Left lung (tissue), 10 donors: ENCODE measurements around the gene MGST3. TPM values are rescaled to one million over a fixed set of nuclear protein-coding genes. Genes with fewer than 3 reads are reported as not detected.
"Not testable (repeated sequence)": the region's sequence is repeated elsewhere in the genome, so short reads cannot be mapped to it uniquely, and the experiment has no call there.

Experiments
- ATAC-seq: fragments of 200-7000 bp; cut with Tn5 transposase; one replicate; pipeline ENCODE4 v1.9.1; 2020; ENCODE audit warnings: moderate library complexity
- DNase-seq, 4 donors: peaks; one replicate each; pipeline ENCODE4 v3.0.0-alpha.2; 2013 to 2020
- H3K27ac ChIP-seq, 2 donors: fragments of 200-600 bp; sonication (generic) in 1 of 2; one replicate each; pipeline versions ENCODE4 v1.5.0 to v1.8.0; 2020 to 2021
- H3K27me3 ChIP-seq, 2 donors: fragments of 200-600 bp; sonication (generic) in 1 of 2; one replicate each; pipeline versions ENCODE4 v1.5.0 to v1.8.0; 2020 to 2021
- H3K36me3 ChIP-seq, 2 donors: fragments of 200-600 bp; sonication (generic) in 1 of 2; one replicate each; pipeline versions ENCODE4 v1.5.0 to v1.8.0; 2020 to 2021
- H3K4me1 ChIP-seq, 2 donors: fragments of 200-600 bp; one replicate each; pipeline ENCODE4 v1.8.0; 2021
- H3K4me3 ChIP-seq, 2 donors: fragments of 200-600 bp; sonication (generic) in 1 of 2; one replicate each; pipeline versions ENCODE4 v1.5.0 to v1.8.0; 2020 to 2021; ENCODE audit warnings: mild to moderate bottlenecking in 1 of 2
- H3K9me3 ChIP-seq, 2 donors: fragments of 200-600 bp; sonication (generic) in 1 of 2; one replicate each; pipeline versions ENCODE4 v1.5.0 to v1.8.0; 2020 to 2021
- CTCF ChIP-seq, 2 donors: fragments of 200-600 bp; sonication (generic) in 1 of 2; IDR thresholded peaks; one replicate each; pipeline versions ENCODE4 v1.5.0 to v1.8.0; 2021; ENCODE audit warnings: antibody characterized with exemption in 2 of 2
- intact Hi-C, 2 donors: fragments of 100-400 bp; cut with DNase I; formaldehyde crosslinking; loops; one replicate each; pipeline versions ENCODE4 v1.11.2 to v1.14.2; 2022
- polyA plus RNA-seq, 6 donors: library from polyadenylated mRNA; unstranded; fragments of 120-200 nt; gene quantifications; one replicate each; pipeline ENCODE4 v1.2.1, GENCODE V29; 2013; ENCODE audit not compliant: insufficient read length in 6 of 6
- total RNA-seq, 2 donors: library from RNA; stranded (reverse); fragmentation: NEBNext Ultra II Directional; extraction: Animal tissue kit (Norgen Biotek cat#: 25700); gene quantifications; one replicate each; pipeline ENCODE4 v1.2.1, GENCODE V29; 2021
- donor health status: DM: no; HTN: yes; CAD: no.
- donor health status: DM: no; HTN: no; CAD: no.

MGST3 gene
- total and polyA plus RNA-seq, 8 donors: 137 to 217 (median 181) TPM

- peak; percentile 2 for ATAC-seq
- H3K4me3 ChIP-seq: no peak overlapping the region
- peaks cover 0 to 23% of the 10 kb centered on the region in 2 donors for H3K4me1 ChIP-seq
- no peak for DNase-seq
- no peaks in the 10 kb centered on the region for H3K36me3 ChIP-seq
- TF ChIP-seq CTCF (IDR thresholded peaks at IDR 0.05): no peak
- intact Hi-C loops: loop anchor here in 1 of 2 donors (10.0 kb wide), 1 partner anchor 314 kb away; no protein-coding TSS in a partner anchor
- H3K27ac ChIP-seq: no peak overlapping the region
- no peaks in the 10 kb centered on the region for H3K9me3 ChIP-seq
- peaks cover 0 to 3% of the 10 kb centered on the region in 2 donors for H3K27me3 ChIP-seq
Measured at GRCh38 chr1:165600793-165601192, 30.2 kb upstream of the MGST3 start.

- no peak for TF ChIP-seq CTCF (IDR thresholded peaks at IDR 0.05)
- H3K4me3 ChIP-seq: no peak overlapping the region
- no peaks in the 10 kb centered on the region for H3K27me3 ChIP-seq
- intact Hi-C loops: loop anchor here in 1 of 2 donors (10.0 kb wide), 1 partner anchor 311 kb away; no protein-coding TSS in a partner anchor
- no peaks in the 10 kb centered on the region for H3K36me3 ChIP-seq
- ATAC-seq: no peak
- H3K9me3 ChIP-seq: no peaks in the 10 kb centered on the region
- H3K27ac ChIP-seq: no peak overlapping the region
- peaks cover 0 to 12% of the 10 kb centered on the region in 2 donors for H3K4me1 ChIP-seq
- DNase-seq: no peak
Measured at GRCh38 chr1:165603810-165604209, 27.2 kb upstream of the MGST3 start.

GRCh38 chr1:165605246-165605645 lies 25.8 kb upstream of the MGST3 start:
- H3K9me3 ChIP-seq: no peaks in the 10 kb centered on the region
- no peak overlapping the region for H3K27ac ChIP-seq
- H3K27me3 ChIP-seq: no peaks in the 10 kb centered on the region
- ATAC-seq (no peak), DNase-seq (no peak)
- intact Hi-C loops: loop anchor here in 1 of 2 donors (10.0 kb wide), 1 partner anchor 310 kb away; no protein-coding TSS in a partner anchor
- no peak overlapping the region for H3K4me3 ChIP-seq
- no peaks in the 10 kb centered on the region for H3K36me3 ChIP-seq
- peaks cover 0 to 11% of the 10 kb centered on the region in 2 donors for H3K4me1 ChIP-seq
- no peak for TF ChIP-seq CTCF (IDR thresholded peaks at IDR 0.05)

GRCh38 chr1:165606676-165607075 lies 24.4 kb upstream of the MGST3 start:
- DNase-seq, H3K27ac ChIP-seq, H3K27me3 ChIP-seq, ATAC-seq, H3K9me3 ChIP-seq, H3K4me3 ChIP-seq, H3K4me1 ChIP-seq, H3K36me3 ChIP-seq: not testable (repeated sequence)
- intact Hi-C loops: loop anchor here in 1 of 2 donors (10.0 kb wide), 1 partner anchor 308 kb away; no protein-coding TSS in a partner anchor

GRCh38 chr1:165610866-165611265 lies 20.2 kb upstream of the MGST3 start:
- intact Hi-C loops: no loop called here
- H3K9me3 ChIP-seq: no peaks in the 10 kb centered on the region
- no peak for TF ChIP-seq CTCF (IDR thresholded peaks at IDR 0.05)
- H3K4me3 ChIP-seq: no peak overlapping the region
- DNase-seq: no peak
- no peak for ATAC-seq
- H3K36me3 ChIP-seq: no peaks in the 10 kb centered on the region
- H3K4me1 ChIP-seq: no peaks in the 10 kb centered on the region
- H3K27me3 ChIP-seq: no peaks in the 10 kb centered on the region
- no peak overlapping the region for H3K27ac ChIP-seq

GRCh38 chr1:165612062-165612461 lies 19.0 kb upstream of the MGST3 start:
- intact Hi-C loops: no loop called here
- Histone ChIP-seq H3K4me1 (no peaks in the 10 kb centered on the region), H3K9me3 (no peaks in the 10 kb centered on the region), H3K27me3 (no peaks in the 10 kb centered on the region), H3K27ac (no peak overlapping the region), H3K36me3 (no peaks in the 10 kb centered on the region), H3K4me3 (no peak overlapping the region)
- DNase-seq (no peak), ATAC-seq (no peak)
- TF ChIP-seq CTCF (IDR thresholded peaks at IDR 0.05): no peak
